SJCRH30 (cell line): ENCODE measurements around the gene HSF2. TPM values are rescaled to one million over a fixed set of nuclear protein-coding genes. Genes with fewer than 3 reads are reported as not detected.

Experiments used
- DNase-seq, 2 experiments: peaks; one replicate each; pipeline ENCODE4 v3.0.0-alpha.2; 2015 to 2020
- H3K27ac ChIP-seq: fragments of 250-450 bp; sonication (Bioruptor Pico); 2 replicates; pipeline ENCODE4 v1.5.1; 2020; ENCODE audit warnings: mild to moderate bottlenecking, moderate library complexity
- H3K27me3 ChIP-seq: fragments of 250-450 bp; sonication (Bioruptor Pico); 2 replicates; pipeline ENCODE4 v1.5.1; 2020; ENCODE audit warnings: mild to moderate bottlenecking, moderate library complexity
- H3K36me3 ChIP-seq: fragments of 250-450 bp; sonication (Bioruptor Pico); 2 replicates; pipeline ENCODE4 v1.5.1; 2020; ENCODE audit warnings: mild to moderate bottlenecking, moderate library complexity
- H3K4me1 ChIP-seq: fragments of 250-450 bp; sonication (Bioruptor Pico); 2 replicates; pipeline ENCODE4 v1.5.1; 2020; ENCODE audit warnings: mild to moderate bottlenecking, moderate library complexity
- H3K4me3 ChIP-seq: fragments of 250-450 bp; sonication (Bioruptor Pico); 2 replicates; pipeline ENCODE4 v1.5.1; 2020; ENCODE audit warnings: mild to moderate bottlenecking, moderate library complexity
- H3K9me3 ChIP-seq: fragments of 250-450 bp; sonication (Bioruptor Pico); replicated peaks from 2 replicates; pipeline ENCODE4 v1.5.1; 2020; ENCODE audit warnings: mild to moderate bottlenecking, moderate library complexity
- total RNA-seq: library from RNA; depleted of rRNA; stranded (reverse); fragments of >200 nt; shearing (Covaris generic); gene quantifications from 2 replicates; pipeline ENCODE4 v1.2.3, GENCODE V29; 2014; rRNA removed

Gene HSF2
- total RNA-seq = 48.8 and 49.6 TPM in 2 replicates

DNA sequence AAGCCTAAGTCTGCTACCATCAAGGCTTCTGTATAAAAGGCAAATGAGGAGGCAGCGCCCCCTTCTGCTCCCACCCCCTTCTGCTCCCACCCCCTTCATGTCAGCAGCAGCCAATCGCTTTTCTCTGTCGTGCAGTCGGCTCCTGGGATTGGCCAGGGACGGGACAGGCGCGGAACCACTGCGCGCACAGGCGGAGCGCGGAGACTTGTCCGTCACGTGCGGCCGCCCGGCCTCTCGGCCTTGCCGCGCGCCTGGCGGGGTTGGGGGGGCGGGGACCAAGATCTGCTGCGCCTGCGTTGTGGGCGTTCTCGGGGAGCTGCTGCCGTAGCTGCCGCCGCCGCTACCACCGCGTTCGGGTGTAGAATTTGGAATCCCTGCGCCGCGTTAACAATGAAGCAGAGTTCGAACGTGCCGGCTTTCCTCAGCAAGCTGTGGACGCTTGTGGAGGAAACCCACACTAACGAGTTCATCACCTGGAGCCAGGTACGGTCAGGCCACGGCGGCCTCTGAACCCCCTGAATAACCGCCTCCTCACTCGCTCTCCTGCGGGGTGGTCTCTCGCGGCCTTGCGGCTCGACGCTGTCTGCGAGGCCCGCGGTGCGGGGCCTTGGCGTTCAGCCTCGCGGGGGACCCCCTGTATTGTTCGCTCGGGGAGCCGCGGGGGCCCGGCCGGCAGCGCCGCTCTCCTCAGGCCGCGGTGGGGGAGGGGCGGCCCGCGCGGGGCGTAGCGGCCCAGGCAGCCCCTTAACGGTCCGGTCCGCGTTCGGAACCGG lies at the start of gene HSF2:
TSS of gene HSF2 (plus strand) at position 305 of the 773 bp plus-strand sequence. CDS start at position 391, 86 bp downstream.
- Histone ChIP-seq H3K9me3 (no peaks in the 10 kb centered on the region), H3K27ac (peak within 1 kb of the TSS; percentile 83), H3K27me3 (no peaks in the 10 kb centered on the region), H3K4me1 (peaks cover 17% of the 10 kb centered on the region), H3K36me3 (no peaks in the 10 kb centered on the region), H3K4me3 (peak within 1 kb of the TSS; percentile 94)
- peak; percentile 97 for DNase-seq

DNA sequence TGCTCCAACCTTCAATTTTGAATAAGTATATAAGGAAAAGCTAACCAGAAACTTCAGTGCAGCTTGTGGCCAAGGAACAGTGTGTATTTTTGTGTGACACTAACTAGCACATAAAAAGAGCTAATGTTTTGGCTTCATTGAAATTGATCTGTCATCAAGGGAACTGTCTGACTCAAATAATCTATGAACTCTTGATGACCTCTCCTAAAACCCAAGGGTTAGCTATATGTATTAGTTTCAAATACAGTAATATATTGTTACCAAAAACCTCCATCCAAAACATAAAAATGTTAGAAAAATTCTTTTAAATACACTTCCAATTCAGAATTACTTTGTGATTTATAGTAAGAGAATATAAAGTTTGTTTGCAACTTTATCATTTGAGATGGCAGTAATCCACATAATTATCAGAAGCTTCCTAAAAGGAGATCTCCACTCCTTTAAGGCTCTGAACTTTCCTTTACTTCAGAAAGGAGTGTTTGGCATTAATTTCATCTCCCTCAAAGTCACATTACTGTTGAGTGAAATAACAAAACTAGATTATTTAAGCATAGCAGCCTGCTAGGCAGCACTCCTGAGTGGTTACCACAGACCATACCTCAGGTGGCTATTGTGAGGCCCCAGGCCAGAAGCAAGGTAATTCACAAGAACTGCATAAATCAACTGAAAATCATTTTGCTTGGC lies 46.3 kb upstream of the HSF2 start:
- DNase-seq = no peak
- Histone ChIP-seq H3K27me3 (no peaks in the 10 kb centered on the region), H3K9me3 (no peaks in the 10 kb centered on the region), H3K27ac (no peak overlapping the region), H3K36me3 (no peaks in the 10 kb centered on the region), H3K4me1 (no peaks in the 10 kb centered on the region), H3K4me3 (no peak overlapping the region)

- H3K36me3 ChIP-seq = no peaks in the 10 kb centered on the region
- DNase-seq = no peak
- H3K27me3 ChIP-seq = no peaks in the 10 kb centered on the region
- no peak overlapping the region for H3K27ac ChIP-seq
- no peak overlapping the region for H3K4me3 ChIP-seq
- no peaks in the 10 kb centered on the region for H3K9me3 ChIP-seq
- H3K4me1 ChIP-seq = peaks cover 20% of the 10 kb centered on the region
Observed at GRCh38 chr6:122360809-122361208, 38.6 kb upstream of the HSF2 start.

DNA sequence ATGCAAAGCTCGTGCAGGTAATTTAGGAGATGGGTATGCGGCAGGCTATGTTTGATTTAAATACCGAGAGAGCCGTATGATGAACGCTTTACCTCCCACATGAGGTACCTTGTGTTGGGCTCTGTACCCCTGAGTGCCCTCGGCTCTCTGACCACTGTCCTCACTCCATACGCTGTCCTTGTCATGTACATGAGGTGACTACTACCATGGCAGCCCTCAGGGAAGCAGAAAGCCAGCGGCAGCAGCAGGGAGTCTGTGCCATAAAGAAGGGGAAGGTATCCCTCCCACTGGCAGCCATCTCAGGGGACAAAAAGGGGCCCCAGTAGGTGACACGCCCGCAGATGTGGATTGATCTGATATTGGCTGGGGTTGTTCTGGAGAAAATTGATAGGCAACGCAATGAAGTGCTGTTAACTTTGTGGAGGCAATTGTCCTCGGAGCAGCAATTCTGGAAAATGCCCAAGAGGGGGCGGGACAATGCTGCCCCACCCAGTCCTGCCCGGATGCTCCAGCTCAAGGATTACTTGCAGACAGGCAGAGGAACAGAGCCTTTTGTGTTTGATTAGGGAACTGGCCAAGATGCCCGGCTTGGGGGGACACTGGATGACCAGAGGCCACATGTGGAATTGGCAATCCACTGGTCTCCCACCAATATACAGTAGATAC lies 38.0 kb upstream of the HSF2 start:
- no peak overlapping the region for H3K27ac ChIP-seq
- H3K9me3 ChIP-seq = no peaks in the 10 kb centered on the region
- no peak for DNase-seq
- no peak overlapping the region for H3K4me3 ChIP-seq
- H3K4me1 ChIP-seq = peaks cover 26% of the 10 kb centered on the region
- H3K36me3 ChIP-seq = no peaks in the 10 kb centered on the region
- H3K27me3 ChIP-seq = no peaks in the 10 kb centered on the region

- DNase-seq = peak; percentile 91 to 94
- no peaks in the 10 kb centered on the region for H3K27me3 ChIP-seq
- H3K36me3 ChIP-seq = no peaks in the 10 kb centered on the region
- no peak overlapping the region for H3K4me3 ChIP-seq
- H3K27ac ChIP-seq = peak overlapping the region; percentile 30
- H3K9me3 ChIP-seq = no peaks in the 10 kb centered on the region
- peaks cover 41% of the 10 kb centered on the region for H3K4me1 ChIP-seq
Observed at GRCh38 chr6:122363769-122364483, 35.5 kb upstream of the HSF2 start.

DNA sequence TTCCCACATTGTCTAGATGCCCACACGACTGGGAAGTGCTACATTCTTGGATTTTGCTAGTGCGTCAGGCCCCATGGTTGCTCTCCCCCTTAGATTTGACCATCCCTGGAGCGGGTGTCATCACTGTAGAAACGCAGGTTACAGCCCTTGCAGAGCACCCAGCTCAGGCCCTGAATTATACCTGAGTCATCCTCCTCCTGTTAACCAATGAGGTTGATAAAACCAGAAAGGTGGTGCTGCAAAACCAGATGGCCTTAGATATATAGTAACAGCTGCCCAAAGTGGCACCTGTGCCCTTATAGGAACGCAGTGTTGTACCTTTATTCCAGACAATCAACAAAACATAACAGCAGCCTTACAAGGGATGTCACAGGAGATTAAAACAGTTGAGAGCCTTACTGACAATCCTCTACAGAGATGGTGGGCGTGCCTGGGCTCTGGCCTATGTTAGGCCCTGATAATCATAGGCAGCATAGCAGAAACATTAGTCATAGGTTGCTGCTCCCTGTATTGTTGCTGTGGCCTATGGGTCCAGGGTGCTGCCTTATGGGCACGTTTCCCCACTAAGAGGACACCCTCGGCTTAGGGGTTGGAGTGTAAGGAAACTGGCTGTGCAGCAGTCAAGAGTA lies 33.6 kb upstream of the HSF2 start:
- Histone ChIP-seq H3K9me3 (no peaks in the 10 kb centered on the region), H3K4me3 (no peak overlapping the region), H3K27ac (peak overlapping the region; percentile 72), H3K36me3 (no peaks in the 10 kb centered on the region), H3K27me3 (no peaks in the 10 kb centered on the region), H3K4me1 (peaks cover 41% of the 10 kb centered on the region)
- peak; percentile 58 to 65 for DNase-seq

DNA sequence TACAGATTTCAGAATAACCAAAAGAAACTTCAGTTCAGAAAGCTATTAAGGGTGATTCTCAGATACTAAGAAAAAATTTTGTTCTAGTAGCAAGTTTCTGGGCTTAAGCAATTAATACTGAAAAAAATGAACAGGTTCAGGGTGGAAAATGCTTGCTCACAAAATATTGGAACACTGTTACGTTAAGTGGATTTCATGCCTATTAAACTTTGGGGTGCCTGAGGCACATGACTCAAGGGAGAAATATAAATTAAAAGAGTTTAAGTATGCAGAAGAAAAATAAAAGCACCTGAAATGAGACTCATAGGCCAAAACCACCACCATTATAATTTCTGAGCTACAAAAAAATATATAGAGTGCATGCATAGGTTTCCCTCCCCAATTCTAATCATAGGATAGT lies 32.3 kb upstream of the HSF2 start:
- H3K4me1 ChIP-seq = peaks cover 41% of the 10 kb centered on the region
- H3K36me3 ChIP-seq = no peaks in the 10 kb centered on the region
- peak in 1 of 2 experiments; percentile 54 for DNase-seq
- no peaks in the 10 kb centered on the region for H3K9me3 ChIP-seq
- no peak overlapping the region for H3K4me3 ChIP-seq
- H3K27me3 ChIP-seq = no peaks in the 10 kb centered on the region
- peak overlapping the region; percentile 72 for H3K27ac ChIP-seq

- H3K4me3 ChIP-seq = no peak overlapping the region
- peaks cover 29% of the 10 kb centered on the region for H3K4me1 ChIP-seq
- no peak overlapping the region for H3K27ac ChIP-seq
- no peaks in the 10 kb centered on the region for H3K36me3 ChIP-seq
- H3K27me3 ChIP-seq = no peaks in the 10 kb centered on the region
- H3K9me3 ChIP-seq = no peaks in the 10 kb centered on the region
- DNase-seq = no peak
Observed at GRCh38 chr6:122369536-122369935, 29.9 kb upstream of the HSF2 start.

DNA sequence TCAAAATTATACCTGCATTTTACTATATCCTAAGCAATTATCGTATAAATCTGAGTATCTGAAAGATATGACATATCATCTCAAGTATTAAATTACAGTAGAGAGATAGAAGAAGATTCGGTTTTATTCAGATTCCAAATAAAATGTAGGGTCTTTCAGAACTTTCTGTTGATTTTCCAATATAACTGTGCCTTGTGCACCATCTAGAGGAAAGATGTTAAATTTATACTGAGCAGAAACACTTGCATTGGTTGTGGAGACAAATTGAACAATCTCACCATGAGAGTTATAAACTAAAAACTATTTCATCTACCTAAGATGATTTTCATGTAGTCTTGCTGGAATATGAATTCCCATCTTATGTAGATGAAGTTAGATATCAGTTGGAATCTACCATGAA lies 26.8 kb upstream of the HSF2 start:
- no peak overlapping the region for H3K4me3 ChIP-seq
- H3K36me3 ChIP-seq = no peaks in the 10 kb centered on the region
- H3K9me3 ChIP-seq = no peaks in the 10 kb centered on the region
- peak in 1 of 2 experiments; percentile 39 for DNase-seq
- peaks cover 3% of the 10 kb centered on the region for H3K4me1 ChIP-seq
- H3K27me3 ChIP-seq = no peaks in the 10 kb centered on the region
- no peak overlapping the region for H3K27ac ChIP-seq

- H3K27ac ChIP-seq = no peak overlapping the region
- H3K4me3 ChIP-seq = no peak overlapping the region
- no peaks in the 10 kb centered on the region for H3K9me3 ChIP-seq
- no peaks in the 10 kb centered on the region for H3K27me3 ChIP-seq
- DNase-seq = no peak
- H3K4me1 ChIP-seq = no peaks in the 10 kb centered on the region
- no peaks in the 10 kb centered on the region for H3K36me3 ChIP-seq
Observed at GRCh38 chr6:122374307-122374706, 25.1 kb upstream of the HSF2 start.

DNA sequence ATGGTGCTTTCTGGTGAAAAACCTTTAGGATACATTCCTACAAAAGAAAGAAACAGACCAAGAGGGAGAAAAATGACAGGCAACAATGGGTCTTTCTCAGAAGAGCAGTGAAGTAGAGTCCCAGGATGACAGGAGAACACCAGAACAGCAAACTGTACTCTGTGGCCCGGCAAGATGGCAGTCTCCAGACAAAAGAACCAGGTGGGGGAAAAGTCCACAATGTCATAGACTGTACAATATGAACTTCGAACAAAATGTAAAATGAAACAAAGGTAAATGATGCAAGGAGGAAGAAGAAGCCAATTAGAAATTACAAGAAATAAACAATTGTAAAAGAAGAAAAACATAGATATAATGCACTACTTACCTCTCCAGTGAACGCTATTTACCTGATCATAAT lies 23.2 kb upstream of the HSF2 start:
- no peaks in the 10 kb centered on the region for H3K9me3 ChIP-seq
- no peak for DNase-seq
- H3K27ac ChIP-seq = no peak overlapping the region
- H3K27me3 ChIP-seq = no peaks in the 10 kb centered on the region
- H3K36me3 ChIP-seq = no peaks in the 10 kb centered on the region
- H3K4me1 ChIP-seq = no peaks in the 10 kb centered on the region
- no peak overlapping the region for H3K4me3 ChIP-seq

DNA sequence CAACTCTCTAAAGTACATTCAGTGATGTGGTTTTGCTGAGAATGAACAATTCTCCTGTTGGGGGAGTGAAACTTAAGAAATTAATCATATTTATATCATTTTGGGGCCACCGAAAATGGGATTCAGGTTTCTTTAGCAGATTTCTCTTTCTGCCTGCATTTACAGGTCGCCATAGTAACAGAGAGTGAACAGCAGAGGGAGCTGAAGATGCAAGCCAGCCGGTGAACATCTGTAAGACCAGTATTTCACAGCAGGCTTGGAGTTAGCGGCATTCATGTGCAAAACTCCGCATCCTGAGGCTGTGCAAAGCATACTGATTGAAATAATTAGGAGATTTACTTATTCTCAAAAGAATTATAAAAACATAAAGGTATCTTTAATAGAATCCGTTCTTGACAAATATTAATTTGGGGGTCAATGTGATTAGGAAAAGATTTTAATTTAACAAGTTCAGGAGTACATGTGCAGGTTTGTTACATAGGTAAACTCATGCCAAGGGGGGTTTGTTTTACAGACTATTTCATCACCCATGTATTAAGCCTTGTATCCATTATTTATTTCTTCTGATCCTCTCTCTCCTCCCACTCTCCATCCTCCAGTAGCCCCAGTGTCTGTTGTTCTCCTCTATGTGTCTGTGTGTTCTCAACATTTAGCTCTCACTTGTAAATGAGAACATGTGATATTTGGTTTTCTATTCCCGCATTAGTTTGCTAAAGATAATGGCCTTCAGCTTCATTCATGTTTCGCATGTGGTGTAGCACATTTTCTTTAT lies 17.8 kb upstream of the HSF2 start:
- Histone ChIP-seq H3K27ac (no peak overlapping the region), H3K27me3 (no peaks in the 10 kb centered on the region), H3K4me3 (no peak overlapping the region), H3K4me1 (no peaks in the 10 kb centered on the region), H3K36me3 (no peaks in the 10 kb centered on the region), H3K9me3 (no peaks in the 10 kb centered on the region)
- peak; percentile 51 to 75 for DNase-seq

GRCh38 chr6:122385857-122386612 lies 13.4 kb upstream of the HSF2 start:
- Histone ChIP-seq H3K4me3 (no peak overlapping the region), H3K27ac (no peak overlapping the region), H3K9me3 (no peaks in the 10 kb centered on the region), H3K4me1 (no peaks in the 10 kb centered on the region), H3K27me3 (no peaks in the 10 kb centered on the region), H3K36me3 (no peaks in the 10 kb centered on the region)
- no peak for DNase-seq
